Kidney (tissue), 14 donors: Measurements from ENCODE around the gene KPNA1. TPM values are rescaled to one million over a fixed set of nuclear protein-coding genes. Genes with fewer than 3 reads are reported as not detected.

ENCODE experiments used
- DNase-seq, 5 donors: peaks; one replicate each; pipeline ENCODE4 v3.0.0-alpha.2; 2013 to 2020
- FAIRE-seq: peaks from 2 replicates; lab custom pipeline; 2012; peaks lifted over from hg19 to GRCh38; lab: Jason Lieb, UNC
- H3K27ac ChIP-seq, 2 donors: one replicate each; pipeline ENCODE4 v1.7.0; 2013; ENCODE audit warnings: low read depth in 2 of 2, low read length in 2 of 2, inconsistent platforms in 1 of 2
- H3K27me3 ChIP-seq: one replicate; pipeline ENCODE4 v1.7.1; 2013; ENCODE audit warnings: low read length, inconsistent platforms; ENCODE audit not compliant: control insufficient read depth, insufficient read depth
- H3K36me3 ChIP-seq, 3 donors: one replicate each; pipeline versions ENCODE4 v1.7.0 to v1.7.1; 2013; ENCODE audit warnings: low read length in 3 of 3, control low read depth in 1 of 3, inconsistent platforms in 1 of 3; ENCODE audit not compliant: insufficient read depth in 3 of 3, control insufficient read depth in 2 of 3
- H3K4me1 ChIP-seq, 3 donors: one replicate each; pipeline versions ENCODE4 v1.7.0 to v1.7.1; 2013; ENCODE audit warnings: low read length in 3 of 3, inconsistent platforms in 1 of 3, low read depth in 1 of 3; ENCODE audit not compliant: control insufficient read depth in 2 of 3, insufficient read depth in 2 of 3
- H3K4me3 ChIP-seq, 3 donors: one replicate each; pipeline versions ENCODE4 v1.7.0 to v1.8.1; 2013; ENCODE audit warnings: low read length in 3 of 3, control low read depth in 1 of 3, inconsistent platforms in 1 of 3
- H3K9ac ChIP-seq, 3 donors: one replicate each; pipeline versions ENCODE4 v1.7.0 to v1.7.1; 2013; ENCODE audit warnings: low read length in 3 of 3, control low read depth in 1 of 3, inconsistent platforms in 1 of 3
- H3K9me3 ChIP-seq, 3 donors: one replicate each; pipeline versions ENCODE4 v1.7.0 to v1.7.1; 2013; ENCODE audit warnings: low read length in 3 of 3, control low read depth in 1 of 3, inconsistent platforms in 1 of 3; ENCODE audit not compliant: control insufficient read depth in 2 of 3, insufficient read depth in 1 of 3
- intact Hi-C: fragments of 100-400 bp; cut with DNase I; formaldehyde crosslinking; loops from one replicate; pipeline ENCODE4 v1.11.1; 2022
- polyA plus RNA-seq: library from polyadenylated mRNA; stranded (reverse); fragments of 350-450 nt; fragmentation: Illumina TruSeq; extraction: RNeasy Lipid Tissue Mini Kit (QIAGEN cat#74804); gene quantifications from one replicate; pipeline ENCODE4 v1.2.3, GENCODE V29; 2014; ENCODE audit warnings: low read depth, low replicate concordance; ENCODE audit not compliant: insufficient read depth
- total RNA-seq: library from RNA; stranded (reverse); fragmentation: NEBNext Ultra II Directional; extraction: Animal tissue kit (Norgen Biotek cat#: 25700); gene quantifications from one replicate; pipeline ENCODE4 v1.2.1, GENCODE V29; 2021
- TF ChIP-seq, protein P1 (sequence below): IDR thresholded peaks from 3 replicates; pipeline ENCODE4 v1.5.1; 2012; ENCODE audit warnings: mild to moderate bottlenecking, moderate library complexity, borderline replicate concordance; ENCODE audit not compliant: insufficient read depth; ENCODE audit errors: extremely low read depth
- donor health status: control.
- donor health status: control.
- donor health status: control.
- donor health status: control.
- donor health status: control.
- donor health status: DM: yes; HTN: yes; CAD: no.
- donor health status: Normal renal cell carcinoma (clear cell type).

The KPNA1 gene
- total and polyA plus RNA-seq, 2 donors from 2014 or later: 16.8 to 64.5 TPM

DNA sequence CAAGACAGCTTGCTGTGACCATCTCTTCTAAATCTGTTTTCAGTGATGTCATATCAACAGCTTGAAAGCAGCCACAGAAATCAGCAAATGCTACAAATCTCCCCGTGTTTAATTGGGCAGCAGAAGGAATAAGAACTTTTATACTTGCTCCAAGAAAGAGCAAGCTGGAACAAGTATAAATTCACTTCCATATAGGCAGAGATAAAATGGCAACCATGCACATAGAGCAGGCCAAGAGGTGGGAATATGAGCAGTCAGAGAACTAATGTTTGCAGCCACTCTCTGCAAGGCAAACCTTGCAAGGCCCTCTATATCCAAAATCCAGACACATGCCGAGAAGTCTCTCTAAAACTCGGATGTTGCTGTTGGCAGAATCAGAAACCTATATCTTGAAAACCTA, 33.3 kb upstream of the KPNA1 start:
- no peaks in the 10 kb centered on the region for H3K27me3 ChIP-seq
- no peak overlapping the region for H3K9ac ChIP-seq
- intact Hi-C loops: no loop called here
- H3K9me3 ChIP-seq: no peaks in the 10 kb centered on the region
- FAIRE-seq (no peak), DNase-seq (no peak)
- TF ChIP-seq, protein P1, sequence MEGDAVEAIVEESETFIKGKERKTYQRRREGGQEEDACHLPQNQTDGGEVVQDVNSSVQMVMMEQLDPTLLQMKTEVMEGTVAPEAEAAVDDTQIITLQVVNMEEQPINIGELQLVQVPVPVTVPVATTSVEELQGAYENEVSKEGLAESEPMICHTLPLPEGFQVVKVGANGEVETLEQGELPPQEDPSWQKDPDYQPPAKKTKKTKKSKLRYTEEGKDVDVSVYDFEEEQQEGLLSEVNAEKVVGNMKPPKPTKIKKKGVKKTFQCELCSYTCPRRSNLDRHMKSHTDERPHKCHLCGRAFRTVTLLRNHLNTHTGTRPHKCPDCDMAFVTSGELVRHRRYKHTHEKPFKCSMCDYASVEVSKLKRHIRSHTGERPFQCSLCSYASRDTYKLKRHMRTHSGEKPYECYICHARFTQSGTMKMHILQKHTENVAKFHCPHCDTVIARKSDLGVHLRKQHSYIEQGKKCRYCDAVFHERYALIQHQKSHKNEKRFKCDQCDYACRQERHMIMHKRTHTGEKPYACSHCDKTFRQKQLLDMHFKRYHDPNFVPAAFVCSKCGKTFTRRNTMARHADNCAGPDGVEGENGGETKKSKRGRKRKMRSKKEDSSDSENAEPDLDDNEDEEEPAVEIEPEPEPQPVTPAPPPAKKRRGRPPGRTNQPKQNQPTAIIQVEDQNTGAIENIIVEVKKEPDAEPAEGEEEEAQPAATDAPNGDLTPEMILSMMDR: no peak
- no peak overlapping the region for H3K27ac ChIP-seq
- H3K36me3 ChIP-seq: peaks cover 0 to 18% (median 11%) of the 10 kb centered on the region in 3 donors
- no peaks in the 10 kb centered on the region for H3K4me1 ChIP-seq
- H3K4me3 ChIP-seq: no peak overlapping the region

DNA sequence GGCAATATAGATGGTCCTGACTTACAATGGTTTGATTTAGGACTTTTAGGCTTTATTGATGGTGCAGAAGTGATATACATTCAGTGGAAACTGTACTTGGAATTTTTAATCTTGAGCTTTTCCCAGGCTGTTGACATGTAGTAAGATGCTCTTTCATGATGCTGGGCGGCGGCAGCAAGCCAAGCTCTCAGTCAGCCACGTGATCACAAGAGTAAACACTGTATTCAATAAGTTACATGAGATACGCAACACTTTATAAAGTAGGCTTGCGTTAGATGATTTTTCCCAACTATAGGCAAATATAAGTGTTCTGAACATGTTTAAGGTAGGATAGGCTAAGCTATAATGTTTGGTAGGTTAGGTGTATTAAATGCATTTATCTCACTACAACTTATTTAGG, 31.4 kb upstream of the KPNA1 start:
- Histone ChIP-seq H3K4me1 (no peaks in the 10 kb centered on the region), H3K27me3 (no peaks in the 10 kb centered on the region), H3K4me3 (no peak overlapping the region), H3K27ac (no peak overlapping the region), H3K9ac (no peak overlapping the region), H3K36me3 (peaks cover 0 to 17% (median 11%) of the 10 kb centered on the region in 3 donors), H3K9me3 (no peaks in the 10 kb centered on the region)
- intact Hi-C loops: no loop called here
- FAIRE-seq (no peak), DNase-seq (no peak)
- TF ChIP-seq, protein P1: no peak

DNA sequence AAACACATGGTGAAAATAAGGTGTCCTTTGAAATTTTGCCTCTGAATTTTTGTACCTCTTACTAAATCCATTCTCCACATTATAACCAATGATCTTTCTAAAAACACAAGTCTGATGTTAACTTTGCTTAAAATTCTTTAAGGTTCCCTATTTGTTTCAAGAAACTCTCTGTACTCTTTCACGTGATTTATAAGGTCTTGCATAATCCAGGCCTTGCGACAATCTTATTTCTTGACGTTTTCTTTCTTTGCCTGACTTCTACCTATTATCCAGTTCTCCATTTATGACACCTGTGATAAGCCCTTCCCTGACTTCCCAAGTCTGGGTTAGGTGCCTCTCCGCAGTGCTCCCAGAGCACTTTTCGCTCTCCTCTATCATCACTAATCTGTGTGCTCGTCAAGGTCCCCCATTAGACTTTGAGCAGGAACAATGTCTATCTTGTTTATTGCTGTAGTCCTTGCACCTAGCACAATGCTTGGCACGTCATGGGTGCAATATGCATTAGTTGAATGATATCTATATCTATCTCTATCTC, 24.3 kb upstream of the KPNA1 start:
- Histone ChIP-seq H3K9ac (no peak overlapping the region), H3K27ac (no peak overlapping the region), H3K4me3 (no peak overlapping the region), H3K36me3 (peaks cover 0 to 33% (median 17%) of the 10 kb centered on the region in 3 donors), H3K9me3 (no peaks in the 10 kb centered on the region), H3K4me1 (no peaks in the 10 kb centered on the region), H3K27me3 (no peaks in the 10 kb centered on the region)
- TF ChIP-seq, protein P1: no peak
- intact Hi-C loops: no loop called here
- DNase-seq (no peak), FAIRE-seq (no peak)

DNA sequence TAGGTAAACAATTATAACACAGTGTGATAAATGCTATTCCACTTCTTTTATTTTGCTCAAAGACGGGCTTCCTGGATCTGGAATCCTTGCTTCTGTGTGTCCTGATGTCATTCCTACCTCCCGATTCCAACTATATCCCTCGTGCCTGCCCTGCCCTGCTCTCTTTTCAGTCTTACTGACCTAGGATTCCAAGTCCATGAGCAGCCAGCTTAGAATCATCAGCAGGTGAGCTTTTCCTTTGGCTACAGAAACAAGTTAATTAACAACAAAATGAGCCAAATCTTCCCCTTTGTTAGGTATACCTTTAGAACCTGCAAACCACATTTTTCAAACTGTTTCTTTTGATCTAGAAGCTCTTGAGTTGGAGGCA, 21.9 kb upstream of the KPNA1 start:
- DNase-seq (no peak), FAIRE-seq (no peak)
- no peak overlapping the region for H3K27ac ChIP-seq
- intact Hi-C loops: no loop called here
- H3K4me1 ChIP-seq: no peaks in the 10 kb centered on the region
- H3K4me3 ChIP-seq: no peak overlapping the region
- H3K36me3 ChIP-seq: peaks cover 0 to 40% (median 33%) of the 10 kb centered on the region in 3 donors
- TF ChIP-seq, protein P1: no peak
- H3K9me3 ChIP-seq: no peaks in the 10 kb centered on the region
- no peak overlapping the region for H3K9ac ChIP-seq
- no peaks in the 10 kb centered on the region for H3K27me3 ChIP-seq
